GM20000 (cell line): ENCODE results near the gene PGRMC1.
"Not testable (repeated sequence)": the region's sequence is repeated elsewhere in the genome, so short reads cannot be mapped to it uniquely, and the experiment has no call there.

Experiments used
- DNase-seq: peaks from one replicate; pipeline ENCODE4 v3.0.0; 2012; ENCODE audit warnings: low spot score
- CTCF ChIP-seq: IDR thresholded peaks from 2 replicates; pipeline ENCODE4 v1.5.1; 2012; ENCODE audit warnings: mild to moderate bottlenecking, control low read depth; ENCODE audit errors: extremely low read depth, missing control alignments

The PGRMC1 gene

GRCh38 chrX:119194621-119195020, 41.5 kb upstream of the PGRMC1 start:
- TF ChIP-seq CTCF: no peak
- DNase-seq: no peak

GRCh38 chrX:119201570-119201969, 34.5 kb upstream of the PGRMC1 start:
- DNase-seq: no peak
- no peak for TF ChIP-seq CTCF

- no peak for TF ChIP-seq CTCF
- DNase-seq: no peak
Observed at GRCh38 chrX:119206203-119206602, 29.9 kb upstream of the PGRMC1 start.

- not testable (repeated sequence) for DNase-seq
Observed at GRCh38 chrX:119207483-119207882, 28.6 kb upstream of the PGRMC1 start.

GRCh38 chrX:119208401-119209057, 27.6 kb upstream of the PGRMC1 start:
- TF ChIP-seq CTCF: no peak
- no peak for DNase-seq

- DNase-seq: not testable (repeated sequence)
Observed at GRCh38 chrX:119210931-119211648, 25.0 kb upstream of the PGRMC1 start.

- no peak for DNase-seq
- no peak for TF ChIP-seq CTCF
Observed at GRCh38 chrX:119211649-119212014, 24.5 kb upstream of the PGRMC1 start.

GRCh38 chrX:119218198-119218597, 17.9 kb upstream of the PGRMC1 start:
- DNase-seq: no peak
- no peak for TF ChIP-seq CTCF
